ENCODE data around the gene OLFM1. TPM values are rescaled to one million over a fixed set of nuclear protein-coding genes. Genes with fewer than 3 reads are reported as not detected.

Gene OLFM1
- total RNA-seq, 1 donor from 2014 or later = 12.5 TPM

Other genes with a start within 250 kb of the OLFM1 start
- gene FCN2, start 206.9 kb upstream of the OLFM1 start, total RNA-seq = not detected
- gene FCN1, start 169.8 kb upstream of the OLFM1 start, total RNA-seq = 5.7 TPM

Data from left ventricle myocardium superior (tissue), 1 donor.